ENCODE results near the gene LOX.

LOX gene

DNA sequence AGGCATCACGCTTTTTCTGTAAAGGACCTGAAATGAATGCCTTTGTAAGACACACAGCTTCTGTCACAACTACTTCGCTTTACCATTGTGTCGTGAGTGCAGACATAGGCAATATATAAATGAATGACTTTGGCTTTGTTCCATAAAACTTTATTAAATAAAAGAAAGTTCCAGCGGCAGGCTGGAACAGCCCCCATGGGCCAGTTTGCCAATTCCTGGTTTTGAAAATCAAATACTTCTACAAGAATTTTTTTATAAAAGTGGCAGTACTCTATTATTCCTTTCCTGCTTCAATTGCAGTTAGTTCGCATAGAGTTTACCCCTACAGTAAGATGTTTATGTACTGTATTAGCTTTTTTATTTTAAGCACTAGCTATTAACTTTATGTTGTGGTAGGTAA, 62.6 kb downstream of the LOX start:
- TF ChIP-seq GABPA (IDR thresholded peaks at IDR 0.05; ENCODE audit: low read depth), result no peak
- no peak for TF ChIP-seq POLR2AphosphoS5 (IDR thresholded peaks at IDR 0.05; ENCODE audit: low read depth)
- TF ChIP-seq SPI1 (IDR thresholded peaks at IDR 0.05; ENCODE audit: borderline replicate concordance, low read depth), result no peak
- TF ChIP-seq, protein P1, sequence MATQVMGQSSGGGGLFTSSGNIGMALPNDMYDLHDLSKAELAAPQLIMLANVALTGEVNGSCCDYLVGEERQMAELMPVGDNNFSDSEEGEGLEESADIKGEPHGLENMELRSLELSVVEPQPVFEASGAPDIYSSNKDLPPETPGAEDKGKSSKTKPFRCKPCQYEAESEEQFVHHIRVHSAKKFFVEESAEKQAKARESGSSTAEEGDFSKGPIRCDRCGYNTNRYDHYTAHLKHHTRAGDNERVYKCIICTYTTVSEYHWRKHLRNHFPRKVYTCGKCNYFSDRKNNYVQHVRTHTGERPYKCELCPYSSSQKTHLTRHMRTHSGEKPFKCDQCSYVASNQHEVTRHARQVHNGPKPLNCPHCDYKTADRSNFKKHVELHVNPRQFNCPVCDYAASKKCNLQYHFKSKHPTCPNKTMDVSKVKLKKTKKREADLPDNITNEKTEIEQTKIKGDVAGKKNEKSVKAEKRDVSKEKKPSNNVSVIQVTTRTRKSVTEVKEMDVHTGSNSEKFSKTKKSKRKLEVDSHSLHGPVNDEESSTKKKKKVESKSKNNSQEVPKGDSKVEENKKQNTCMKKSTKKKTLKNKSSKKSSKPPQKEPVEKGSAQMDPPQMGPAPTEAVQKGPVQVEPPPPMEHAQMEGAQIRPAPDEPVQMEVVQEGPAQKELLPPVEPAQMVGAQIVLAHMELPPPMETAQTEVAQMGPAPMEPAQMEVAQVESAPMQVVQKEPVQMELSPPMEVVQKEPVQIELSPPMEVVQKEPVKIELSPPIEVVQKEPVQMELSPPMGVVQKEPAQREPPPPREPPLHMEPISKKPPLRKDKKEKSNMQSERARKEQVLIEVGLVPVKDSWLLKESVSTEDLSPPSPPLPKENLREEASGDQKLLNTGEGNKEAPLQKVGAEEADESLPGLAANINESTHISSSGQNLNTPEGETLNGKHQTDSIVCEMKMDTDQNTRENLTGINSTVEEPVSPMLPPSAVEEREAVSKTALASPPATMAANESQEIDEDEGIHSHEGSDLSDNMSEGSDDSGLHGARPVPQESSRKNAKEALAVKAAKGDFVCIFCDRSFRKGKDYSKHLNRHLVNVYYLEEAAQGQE (IDR thresholded peaks at IDR 0.05; ENCODE audit: insufficient replicate concordance, low read depth), result no peak
- TF ChIP-seq, protein P2, sequence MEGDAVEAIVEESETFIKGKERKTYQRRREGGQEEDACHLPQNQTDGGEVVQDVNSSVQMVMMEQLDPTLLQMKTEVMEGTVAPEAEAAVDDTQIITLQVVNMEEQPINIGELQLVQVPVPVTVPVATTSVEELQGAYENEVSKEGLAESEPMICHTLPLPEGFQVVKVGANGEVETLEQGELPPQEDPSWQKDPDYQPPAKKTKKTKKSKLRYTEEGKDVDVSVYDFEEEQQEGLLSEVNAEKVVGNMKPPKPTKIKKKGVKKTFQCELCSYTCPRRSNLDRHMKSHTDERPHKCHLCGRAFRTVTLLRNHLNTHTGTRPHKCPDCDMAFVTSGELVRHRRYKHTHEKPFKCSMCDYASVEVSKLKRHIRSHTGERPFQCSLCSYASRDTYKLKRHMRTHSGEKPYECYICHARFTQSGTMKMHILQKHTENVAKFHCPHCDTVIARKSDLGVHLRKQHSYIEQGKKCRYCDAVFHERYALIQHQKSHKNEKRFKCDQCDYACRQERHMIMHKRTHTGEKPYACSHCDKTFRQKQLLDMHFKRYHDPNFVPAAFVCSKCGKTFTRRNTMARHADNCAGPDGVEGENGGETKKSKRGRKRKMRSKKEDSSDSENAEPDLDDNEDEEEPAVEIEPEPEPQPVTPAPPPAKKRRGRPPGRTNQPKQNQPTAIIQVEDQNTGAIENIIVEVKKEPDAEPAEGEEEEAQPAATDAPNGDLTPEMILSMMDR (IDR thresholded peaks at IDR 0.05; ENCODE audit: insufficient read depth, low read length), result no peak
- no peak for DNase-seq (ENCODE audit: low read depth in 1 of 2, low spot score in 1 of 2)
- H3K27ac ChIP-seq (replicated peaks), result no peak overlapping the region
- H3K27me3 ChIP-seq (ENCODE audit: insufficient read depth, poor library complexity, severe bottlenecking), result no peaks in the 10 kb centered on the region
- H3K4me3 ChIP-seq (replicated peaks; ENCODE audit: insufficient read depth, low read length), result no peak overlapping the region

DNA sequence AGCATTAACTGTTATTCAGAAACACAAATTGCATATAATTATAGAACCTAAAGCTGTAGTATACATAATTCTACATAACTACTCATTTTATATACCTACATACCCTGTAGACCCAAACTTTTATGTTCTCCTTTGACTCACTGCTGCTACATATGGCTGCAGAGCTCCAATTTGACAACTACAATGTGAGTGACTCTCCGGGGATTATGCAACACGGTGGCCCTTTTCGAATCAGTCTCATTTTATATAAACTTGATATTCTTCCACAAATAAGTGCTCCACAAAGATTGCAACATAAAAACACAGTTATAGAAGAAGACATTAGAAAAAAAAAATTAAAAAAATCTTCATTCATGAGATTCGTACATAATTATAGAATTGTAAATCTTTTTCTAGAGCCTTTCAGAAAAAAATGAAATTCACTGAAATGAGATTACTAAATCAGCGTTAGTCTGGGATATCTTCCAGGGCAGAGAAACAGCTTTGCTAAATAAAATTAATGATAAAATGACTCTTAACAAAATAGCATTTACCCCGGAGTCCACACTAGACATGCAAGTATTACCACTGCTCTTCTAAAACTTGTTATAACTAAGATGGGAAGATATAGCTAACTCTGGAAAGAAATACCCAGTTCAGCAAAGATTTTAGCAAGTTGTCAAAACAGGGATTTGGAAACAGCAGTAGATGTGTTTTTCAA, 63.7 kb downstream of the LOX start:
- Histone ChIP-seq H3K27ac (replicated peaks) (no peak overlapping the region), H3K4me3 (replicated peaks; ENCODE audit: insufficient read depth, low read length) (no peak overlapping the region), H3K27me3 (ENCODE audit: insufficient read depth, poor library complexity, severe bottlenecking) (no peaks in the 10 kb centered on the region)
- TF ChIP-seq, protein P2 (IDR thresholded peaks at IDR 0.05; ENCODE audit: insufficient read depth, low read length), result no peak
- TF ChIP-seq SPI1 (IDR thresholded peaks at IDR 0.05; ENCODE audit: borderline replicate concordance, low read depth), result no peak
- DNase-seq (ENCODE audit: low read depth in 1 of 2, low spot score in 1 of 2), result no peak

All from HL-60 (cell line).